Glutamatergic neuron (in vitro differentiated cells): ENCODE measurements around the gene PSMB1. TPM values are rescaled to one million over a fixed set of nuclear protein-coding genes. Genes with fewer than 3 reads are reported as not detected.
A peak's percentile ranks its signal among the peaks of the same experiment; 100 is the strongest.
"Not testable (repeated sequence)": the region's sequence is repeated elsewhere in the genome, so short reads cannot be mapped to it uniquely, and the experiment has no call there.

Source experiments
- DNase-seq: peaks from one replicate; pipeline ENCODE4 v3.0.0; 2022
- H3K27ac Mint-ChIP-seq: one replicate; pipeline ENCODE4 v1.8.0; 2020; ENCODE audit warnings: mild to moderate bottlenecking, mixed read lengths, inconsistent platforms; ENCODE audit not compliant: unreplicated experiment
- H3K27me3 Mint-ChIP-seq: one replicate; pipeline ENCODE4 v1.8.0; 2020; ENCODE audit warnings: mild to moderate bottlenecking, moderate library complexity, mixed read lengths, inconsistent platforms; ENCODE audit not compliant: unreplicated experiment
- H3K36me3 Mint-ChIP-seq: one replicate; pipeline ENCODE4 v1.8.0; 2020; ENCODE audit warnings: mild to moderate bottlenecking, mixed read lengths, inconsistent platforms; ENCODE audit not compliant: unreplicated experiment
- H3K4me1 Mint-ChIP-seq: one replicate; pipeline ENCODE4 v1.8.0; 2020; ENCODE audit warnings: mild to moderate bottlenecking, low read depth, mixed read lengths, inconsistent platforms; ENCODE audit not compliant: unreplicated experiment
- H3K4me3 Mint-ChIP-seq: one replicate; pipeline ENCODE4 v1.8.0; 2020; ENCODE audit warnings: mild to moderate bottlenecking, mixed read lengths, inconsistent platforms; ENCODE audit not compliant: unreplicated experiment
- H3K9me3 Mint-ChIP-seq: one replicate; pipeline ENCODE4 v1.8.0; 2020; ENCODE audit warnings: mild to moderate bottlenecking, moderate library complexity, mixed read lengths, inconsistent platforms; ENCODE audit not compliant: unreplicated experiment
- CTCF ChIP-seq: fragments of 200-600 bp; sonication (generic); IDR thresholded peaks from one replicate; pipeline ENCODE4 v1.5.0; 2021; ENCODE audit not compliant: partially characterized antibody, unreplicated experiment
- total RNA-seq: library from RNA; stranded (reverse); fragmentation: NEBNext Ultra II Directional; extraction: Animal tissue kit (Norgen Biotek cat#: 25700); gene quantifications from one replicate; pipeline ENCODE4 v1.2.1, GENCODE V29; 2021; ENCODE audit not compliant: unreplicated experiment

Gene PSMB1
- total RNA-seq, 1 donor from 2014 or later: 149 TPM

GRCh38 chr6:170516783-170517616, 36.1 kb downstream of the PSMB1 start:
- peak; percentile 74 for TF ChIP-seq CTCF
- no peaks in the 10 kb centered on the region for H3K9me3 Mint-ChIP-seq
- peaks cover 4% of the 10 kb centered on the region for H3K36me3 Mint-ChIP-seq
- H3K4me3 Mint-ChIP-seq: no peak overlapping the region
- peak; percentile 53 for DNase-seq
- no peaks in the 10 kb centered on the region for H3K4me1 Mint-ChIP-seq
- no peak overlapping the region for H3K27ac Mint-ChIP-seq
- H3K27me3 Mint-ChIP-seq: no peaks in the 10 kb centered on the region

GRCh38 chr6:170514908-170515307, 38.2 kb downstream of the PSMB1 start:
- Mint-ChIP-seq H3K9me3 (no peaks in the 10 kb centered on the region), H3K4me1 (peaks cover 5% of the 10 kb centered on the region), H3K27ac (no peak overlapping the region), H3K36me3 (peaks cover 4% of the 10 kb centered on the region), H3K4me3 (no peak overlapping the region), H3K27me3 (no peaks in the 10 kb centered on the region)
- no peak for DNase-seq
- TF ChIP-seq CTCF: no peak

DNA sequence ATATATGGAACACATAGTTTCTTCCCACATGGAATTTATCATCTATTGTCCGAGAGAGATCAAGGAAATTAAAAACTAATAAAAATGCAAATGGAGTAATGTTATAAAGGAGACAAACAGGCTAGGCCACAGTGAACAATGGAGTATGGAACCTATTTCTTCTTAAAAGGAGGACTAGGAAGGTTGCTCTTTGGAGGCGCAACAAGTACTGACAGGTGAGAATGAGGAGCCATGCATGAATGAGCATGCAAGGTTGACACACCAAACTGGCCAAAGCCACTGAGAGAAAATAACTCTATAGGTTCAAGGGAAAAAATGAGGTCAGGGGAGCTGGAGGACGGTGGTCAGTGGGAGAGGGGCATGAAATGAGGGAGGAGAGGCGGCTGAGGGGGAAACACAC, 40.9 kb downstream of the PSMB1 start:
- H3K36me3 Mint-ChIP-seq: no peaks in the 10 kb centered on the region
- peaks cover 5% of the 10 kb centered on the region for H3K4me1 Mint-ChIP-seq
- no peak for DNase-seq
- no peaks in the 10 kb centered on the region for H3K27me3 Mint-ChIP-seq
- H3K27ac Mint-ChIP-seq: no peak overlapping the region
- H3K4me3 Mint-ChIP-seq: no peak overlapping the region
- no peaks in the 10 kb centered on the region for H3K9me3 Mint-ChIP-seq
- no peak for TF ChIP-seq CTCF

DNA sequence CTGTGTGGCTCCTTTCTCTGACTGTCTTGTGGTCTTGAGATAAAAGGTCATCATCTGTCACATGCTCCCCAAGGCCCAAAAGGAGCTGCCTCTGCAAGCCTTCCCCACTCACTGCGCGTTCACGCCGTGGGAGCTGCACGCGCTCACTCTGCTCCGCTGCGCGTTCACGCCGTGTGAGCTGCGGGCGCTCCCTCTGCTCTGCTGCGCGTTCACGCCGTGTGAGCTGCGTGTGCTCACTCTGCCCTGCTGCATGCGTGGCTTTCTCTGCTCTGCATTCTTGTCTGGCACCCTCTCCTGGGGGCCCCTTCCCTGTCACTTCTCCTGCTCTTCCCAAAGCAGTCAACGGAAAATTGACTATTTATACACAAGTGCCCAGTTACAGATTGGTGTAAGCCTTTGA, 42.5 kb downstream of the PSMB1 start:
- H3K36me3 Mint-ChIP-seq: no peaks in the 10 kb centered on the region
- no peaks in the 10 kb centered on the region for H3K27me3 Mint-ChIP-seq
- no peak overlapping the region for H3K4me3 Mint-ChIP-seq
- no peak for TF ChIP-seq CTCF
- H3K4me1 Mint-ChIP-seq: peaks cover 5% of the 10 kb centered on the region
- H3K9me3 Mint-ChIP-seq: no peaks in the 10 kb centered on the region
- no peak for DNase-seq
- H3K27ac Mint-ChIP-seq: no peak overlapping the region

GRCh38 chr6:170509723-170510018, 43.4 kb downstream of the PSMB1 start:
- DNase-seq: no peak
- Mint-ChIP-seq H3K4me1 (peaks cover 5% of the 10 kb centered on the region), H3K9me3 (no peaks in the 10 kb centered on the region), H3K27me3 (peaks cover 1% of the 10 kb centered on the region), H3K27ac (no peak overlapping the region), H3K36me3 (no peaks in the 10 kb centered on the region), H3K4me3 (no peak overlapping the region)
- TF ChIP-seq CTCF: no peak

DNA sequence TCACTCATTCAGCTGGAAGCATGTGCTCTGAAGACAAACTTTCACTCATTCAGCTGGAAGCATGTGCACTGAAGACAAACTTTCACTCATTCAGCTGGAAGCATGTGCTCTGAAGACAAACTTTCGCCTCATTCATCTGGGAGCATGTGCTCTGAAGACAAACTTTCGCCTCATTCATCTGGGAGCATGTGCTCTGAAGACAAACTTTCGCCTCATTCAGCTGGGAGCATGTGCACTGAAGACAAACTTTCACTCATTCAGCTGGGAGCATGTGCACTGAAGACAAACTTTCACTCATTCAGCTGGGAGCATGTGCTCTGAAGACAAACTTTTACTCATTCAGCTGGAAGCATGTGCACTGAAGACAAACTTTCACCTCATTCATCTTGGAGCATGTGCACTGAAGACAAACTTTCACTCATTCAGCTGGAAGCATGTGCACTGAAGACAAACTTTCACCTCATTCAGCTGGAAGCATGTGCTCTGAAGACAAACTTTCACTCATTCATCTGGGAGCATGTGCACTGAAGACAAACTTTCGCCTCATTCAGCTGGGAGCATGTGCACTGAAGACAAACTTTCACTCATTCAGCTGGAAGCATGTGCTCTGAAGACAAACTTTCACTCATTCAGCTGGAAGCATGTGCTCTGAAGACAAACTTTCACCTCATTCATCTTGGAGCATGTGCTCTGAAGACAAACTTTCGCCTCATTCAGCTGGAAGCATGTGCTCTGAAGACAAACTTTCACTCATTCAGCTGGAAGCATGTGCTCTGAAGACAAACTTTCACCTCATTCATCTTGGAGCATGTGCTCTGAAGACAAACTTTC, 44.0 kb downstream of the PSMB1 start:
- not testable (repeated sequence) for H3K36me3 Mint-ChIP-seq, H3K4me1 Mint-ChIP-seq, DNase-seq, H3K9me3 Mint-ChIP-seq, H3K27ac Mint-ChIP-seq, H3K4me3 Mint-ChIP-seq, H3K27me3 Mint-ChIP-seq

GRCh38 chr6:170508275-170508674, 44.8 kb downstream of the PSMB1 start:
- not testable (repeated sequence) for H3K4me3 Mint-ChIP-seq, H3K27ac Mint-ChIP-seq, H3K36me3 Mint-ChIP-seq, H3K9me3 Mint-ChIP-seq, H3K27me3 Mint-ChIP-seq, H3K4me1 Mint-ChIP-seq, DNase-seq
